ENCODE results near the gene FOXRED1. TPM values are rescaled to one million over a fixed set of nuclear protein-coding genes. Genes with fewer than 3 reads are reported as not detected.
"Not testable (repeated sequence)": the region's sequence is repeated elsewhere in the genome, so short reads cannot be mapped to it uniquely, and the experiment has no call there.

The FOXRED1 gene
- total RNA-seq, 1 experiment from 2014 or later = 44.8 TPM

- intact Hi-C loops (cut with micrococcal nuclease; ENCODE audit: unreplicated experiment) (no loop called here), in situ Hi-C loops (cut with HindIII; ENCODE audit: low pct_unique_long_range_greater_than_20kb, low sequenced_read_pairs) (no loop called here)
- TF ChIP-seq POLR2AphosphoS5 (IDR thresholded peaks at IDR 0.05; ENCODE audit: low read depth, low read length) = no peak
- TF ChIP-seq TCF7L2 (IDR thresholded peaks at IDR 0.05; ENCODE audit: low read depth, low read length) = no peak
- TF ChIP-seq REST (IDR thresholded peaks at IDR 0.05; ENCODE audit: insufficient read depth in 1 of 2, low read depth in 2 of 2, low read length in 1 of 2) = no peak
- TF ChIP-seq SIN3A (IDR thresholded peaks at IDR 0.05; ENCODE audit: borderline replicate concordance, insufficient read depth, low read depth, low read length) = no peak
- no peak for TF ChIP-seq CTCF (IDR thresholded peaks at IDR 0.05)
- Histone ChIP-seq H3K4me3 (ENCODE audit: low read depth in 2 of 2, low read length in 2 of 2) (no peak overlapping the region), H3K4me1 (ENCODE audit: control insufficient read depth, insufficient read depth, low read length) (no peaks in the 10 kb centered on the region), H3K27ac (ENCODE audit: low read length) (no peak overlapping the region), H3K27me3 (ENCODE audit: control insufficient read depth, insufficient read depth, low read length) (no peaks in the 10 kb centered on the region), H3K36me3 (ENCODE audit: control insufficient read depth, insufficient read depth, low read length) (peaks cover 3% of the 10 kb centered on the region), H3K9me3 (ENCODE audit: control insufficient read depth, insufficient read depth, low read depth, low read length) (no peaks in the 10 kb centered on the region)
- CTCF ChIA-PET = no interaction called here
- POLR2A ChIA-PET = no interaction called here
- ATAC-seq (no peak), DNase-seq (ENCODE audit: low read depth, low spot score) (no peak)
- BruUV-seq (replicated peaks) = no TSS peak
Measured at GRCh38 chr11:126253265-126253664, 15.7 kb upstream of the FOXRED1 start.

- ATAC-seq = no peak
- intact Hi-C loops (cut with micrococcal nuclease; ENCODE audit: unreplicated experiment) = no loop called here
- ChIA-PET CTCF (no interaction called here), POLR2A (interaction anchor here (0.6 kb wide), 1 partner anchor 197 kb away, joined by 3 read pairs; no protein-coding TSS in a partner anchor)
- no peaks in the 10 kb centered on the region for H3K27me3 ChIP-seq (ENCODE audit: control insufficient read depth, insufficient read depth, low read length)
- H3K36me3 ChIP-seq (ENCODE audit: control insufficient read depth, insufficient read depth, low read length) = peaks cover 3% of the 10 kb centered on the region
- no peak overlapping the region for H3K27ac ChIP-seq (ENCODE audit: low read length)
- in situ Hi-C loops (cut with HindIII; ENCODE audit: low pct_unique_long_range_greater_than_20kb, low sequenced_read_pairs) = no loop called here
- H3K4me3 ChIP-seq (ENCODE audit: low read depth in 2 of 2, low read length in 2 of 2) = no peak overlapping the region
- TF ChIP-seq TCF7L2 (IDR thresholded peaks at IDR 0.05; ENCODE audit: low read depth, low read length) (no peak), REST (IDR thresholded peaks at IDR 0.05; ENCODE audit: insufficient read depth in 1 of 2, low read depth in 2 of 2, low read length in 1 of 2) (no peak), CTCF (IDR thresholded peaks at IDR 0.05) (no peak), POLR2AphosphoS5 (IDR thresholded peaks at IDR 0.05; ENCODE audit: low read depth, low read length) (no peak), SIN3A (IDR thresholded peaks at IDR 0.05; ENCODE audit: borderline replicate concordance, insufficient read depth, low read depth, low read length) (no peak)
- no TSS peak for BruUV-seq (replicated peaks)
- H3K9me3 ChIP-seq (ENCODE audit: control insufficient read depth, insufficient read depth, low read depth, low read length) = no peaks in the 10 kb centered on the region
- DNase-seq (ENCODE audit: low read depth, low spot score) = no peak
- H3K4me1 ChIP-seq (ENCODE audit: control insufficient read depth, insufficient read depth, low read length) = no peaks in the 10 kb centered on the region
Measured at GRCh38 chr11:126254819-126255218, 14.1 kb upstream of the FOXRED1 start.

- BruUV-seq (replicated peaks); intact Hi-C loops (cut with micrococcal nuclease; ENCODE audit: unreplicated experiment); H3K4me1 ChIP-seq (ENCODE audit: control insufficient read depth, insufficient read depth, low read length); in situ Hi-C loops (cut with HindIII; ENCODE audit: low pct_unique_long_range_greater_than_20kb, low sequenced_read_pairs); H3K36me3 ChIP-seq (ENCODE audit: control insufficient read depth, insufficient read depth, low read length); DNase-seq (ENCODE audit: low read depth, low spot score); H3K4me3 ChIP-seq (ENCODE audit: low read depth in 2 of 2, low read length in 2 of 2); CTCF ChIA-PET; POLR2A ChIA-PET; H3K27me3 ChIP-seq (ENCODE audit: control insufficient read depth, insufficient read depth, low read length); H3K9me3 ChIP-seq (ENCODE audit: control insufficient read depth, insufficient read depth, low read depth, low read length); H3K27ac ChIP-seq (ENCODE audit: low read length); ATAC-seq: not testable (repeated sequence)
Measured at GRCh38 chr11:126255507-126255906, 13.4 kb upstream of the FOXRED1 start.

Data from Panc1 (cell line).